CD8-positive, alpha-beta memory T cell (primary cell): ENCODE data around the gene GALNT10. TPM values are rescaled to one million over a fixed set of nuclear protein-coding genes. Genes with fewer than 3 reads are reported as not detected.
A peak's percentile ranks its signal among the peaks of the same experiment; 100 is the strongest.

Experiments used
- CTCF ChIA-PET: fragments of 350-600 bp; sonication (Branson Sonifier 250); formaldehyde crosslinking; loops from one replicate; lab custom pipeline; 2021; ENCODE audit warnings: antibody characterized with exemption; lab: Charles Lee
- POLR2A ChIA-PET: fragments of 350-600 bp; sonication (Branson Sonifier 250); formaldehyde crosslinking; loops from one replicate; lab custom pipeline; 2021; ENCODE audit warnings: antibody characterized with exemption; lab: Charles Lee
- DNase-seq, 5 donors: peaks; one replicate each; pipeline versions ENCODE4 v3.0.0 to v3.0.0-alpha.2; 2020 to 2022; ENCODE audit warnings: mixed read lengths in 1 of 5
- H3K27ac ChIP-seq: one replicate; pipeline ENCODE4 v1.7.0; 2013; ENCODE audit warnings: low read depth, mild to moderate bottlenecking, low read length, moderate library complexity
- H3K27me3 ChIP-seq: 2 replicates; pipeline ENCODE4 v1.7.0; 2013; ENCODE audit warnings: low read length, mild to moderate bottlenecking; ENCODE audit not compliant: insufficient read depth, poor library complexity, severe bottlenecking
- H3K36me3 ChIP-seq: 2 replicates; pipeline ENCODE4 v1.7.0; 2013; ENCODE audit warnings: mild to moderate bottlenecking, low read length, moderate library complexity; ENCODE audit not compliant: insufficient read depth
- H3K4me1 ChIP-seq: 2 replicates; pipeline ENCODE4 v1.7.0; 2013; ENCODE audit warnings: mild to moderate bottlenecking, low read length, moderate library complexity; ENCODE audit not compliant: insufficient read depth
- H3K4me3 ChIP-seq: 2 replicates; pipeline ENCODE4 v1.7.0; 2013; ENCODE audit warnings: mild to moderate bottlenecking, low read length
- H3K9me3 ChIP-seq: 2 replicates; pipeline ENCODE4 v1.7.0; 2013; ENCODE audit warnings: mild to moderate bottlenecking, low read length
- H3K27ac Mint-ChIP-seq, 8 donors: one replicate each; pipeline ENCODE4 v1.8.0; 2020 to 2021; ENCODE audit warnings: mixed read lengths in 8 of 8, mild to moderate bottlenecking in 6 of 8, inconsistent platforms in 3 of 8, moderate library complexity in 3 of 8
- H3K27me3 Mint-ChIP-seq, 2 donors: one replicate each; pipeline ENCODE4 v1.8.0; 2020 to 2021; ENCODE audit warnings: mixed read lengths in 2 of 2, mild to moderate bottlenecking in 1 of 2, moderate library complexity in 1 of 2
- H3K36me3 Mint-ChIP-seq, 3 donors: one replicate each; pipeline ENCODE4 v1.8.0; 2020 to 2021; ENCODE audit warnings: mixed read lengths in 3 of 3, inconsistent platforms in 1 of 3, mild to moderate bottlenecking in 1 of 3
- H3K4me1 Mint-ChIP-seq, 3 donors: one replicate each; pipeline ENCODE4 v1.8.0; 2020 to 2021; ENCODE audit warnings: mixed read lengths in 3 of 3, inconsistent platforms in 1 of 3, mild to moderate bottlenecking in 1 of 3
- H3K4me3 Mint-ChIP-seq, 7 donors: one replicate each; pipeline ENCODE4 v1.8.0; 2020 to 2021; ENCODE audit warnings: mixed read lengths in 7 of 7, mild to moderate bottlenecking in 6 of 7, moderate library complexity in 4 of 7, inconsistent platforms in 2 of 7
- H3K9me3 Mint-ChIP-seq, 5 donors: one replicate each; pipeline ENCODE4 v1.8.0; 2020 to 2022; ENCODE audit warnings: mixed read lengths in 5 of 5, mild to moderate bottlenecking in 3 of 5, moderate library complexity in 2 of 5, inconsistent platforms in 1 of 5
- polyA plus RNA-seq: library from polyadenylated mRNA; unstranded; fragments of 300-500 nt; fragmentation: Illumina TruSeq; gene quantifications from one replicate; pipeline ENCODE4 v1.2.3, GENCODE V29; 2021
- total RNA-seq, 2 experiments: library from RNA; stranded (reverse); gene quantifications; one replicate each; pipeline ENCODE4 v1.2.3, GENCODE V29; 2021

The GALNT10 gene
- total and polyA plus RNA-seq, 3 experiments from 2014 or later: 27.6 to 32.1 (median 28.0) TPM

GRCh38 chr5:154293219-154293618, 102.7 kb downstream of the GALNT10 start:
- Histone ChIP-seq H3K9me3 (no peaks in the 10 kb centered on the region), H3K4me3 (no peak overlapping the region), H3K4me1 (no peaks in the 10 kb centered on the region), H3K36me3 (no peaks in the 10 kb centered on the region), H3K27ac (no peak overlapping the region), H3K27me3 (no peaks in the 10 kb centered on the region)
- Mint-ChIP-seq H3K27me3 (no peaks in the 10 kb centered on the region), H3K4me1 (peaks cover 6 to 15% (median 9%) of the 10 kb centered on the region in 3 donors), H3K4me3 (no peak overlapping the region), H3K27ac (peak overlapping the region in 2 of 8 donors; percentile 6 to 52), H3K9me3 (no peaks in the 10 kb centered on the region), H3K36me3 (peaks cover 9 to 49% (median 19%) of the 10 kb centered on the region in 3 donors)
- ChIA-PET POLR2A (no interaction called here), CTCF (no interaction called here)
- DNase-seq: no peak

GRCh38 chr5:154295551-154295950, 105.0 kb downstream of the GALNT10 start:
- no peak overlapping the region for H3K4me3 Mint-ChIP-seq
- POLR2A ChIA-PET: no interaction called here
- no peaks in the 10 kb centered on the region for H3K4me1 ChIP-seq
- no peaks in the 10 kb centered on the region for H3K36me3 ChIP-seq
- H3K4me1 Mint-ChIP-seq: peaks cover 0 to 8% (median 0%) of the 10 kb centered on the region in 3 donors
- peak overlapping the region in 1 of 8 donors; percentile 50 for H3K27ac Mint-ChIP-seq
- H3K9me3 Mint-ChIP-seq: no peaks in the 10 kb centered on the region
- H3K9me3 ChIP-seq: no peaks in the 10 kb centered on the region
- H3K27me3 ChIP-seq: no peaks in the 10 kb centered on the region
- CTCF ChIA-PET: no interaction called here
- no peak for DNase-seq
- peaks cover 11 to 69% (median 32%) of the 10 kb centered on the region in 3 donors for H3K36me3 Mint-ChIP-seq
- no peaks in the 10 kb centered on the region for H3K27me3 Mint-ChIP-seq
- no peak overlapping the region for H3K4me3 ChIP-seq
- H3K27ac ChIP-seq: no peak overlapping the region

- Histone ChIP-seq H3K4me1 (no peaks in the 10 kb centered on the region), H3K4me3 (no peak overlapping the region), H3K36me3 (no peaks in the 10 kb centered on the region), H3K27me3 (no peaks in the 10 kb centered on the region), H3K27ac (no peak overlapping the region), H3K9me3 (no peaks in the 10 kb centered on the region)
- Mint-ChIP-seq H3K9me3 (no peaks in the 10 kb centered on the region), H3K36me3 (peaks cover 13 to 74% (median 35%) of the 10 kb centered on the region in 3 donors), H3K27me3 (no peaks in the 10 kb centered on the region), H3K4me3 (no peak overlapping the region), H3K4me1 (peaks cover 0 to 5% (median 0%) of the 10 kb centered on the region in 3 donors), H3K27ac (peak overlapping the region in 1 of 8 donors; percentile 78)
- POLR2A ChIA-PET: no interaction called here
- CTCF ChIA-PET: no interaction called here
- no peak for DNase-seq
Observed at GRCh38 chr5:154296525-154297159, 106.1 kb downstream of the GALNT10 start.

GRCh38 chr5:154298065-154298464, 107.5 kb downstream of the GALNT10 start:
- H3K4me1 Mint-ChIP-seq: peaks cover 0 to 6% (median 0%) of the 10 kb centered on the region in 3 donors
- DNase-seq: no peak
- H3K27ac Mint-ChIP-seq: no peak overlapping the region
- H3K36me3 Mint-ChIP-seq: peaks cover 20 to 83% (median 37%) of the 10 kb centered on the region in 3 donors
- Histone ChIP-seq H3K9me3 (no peaks in the 10 kb centered on the region), H3K36me3 (no peaks in the 10 kb centered on the region), H3K27ac (no peak overlapping the region), H3K27me3 (no peaks in the 10 kb centered on the region), H3K4me3 (no peak overlapping the region), H3K4me1 (no peaks in the 10 kb centered on the region)
- POLR2A ChIA-PET: no interaction called here
- H3K4me3 Mint-ChIP-seq: no peak overlapping the region
- CTCF ChIA-PET: no interaction called here
- H3K9me3 Mint-ChIP-seq: peaks cover 0 to 2% (median 0%) of the 10 kb centered on the region in 5 donors
- H3K27me3 Mint-ChIP-seq: no peaks in the 10 kb centered on the region

GRCh38 chr5:154300207-154300883, 109.8 kb downstream of the GALNT10 start:
- CTCF ChIA-PET: no interaction called here
- POLR2A ChIA-PET: interaction anchor here (1.2 kb wide), 1 partner anchor 262 kb away, joined by 3 read pairs; the partner anchor contains the start of genes FAM114A2 and MFAP3
- Mint-ChIP-seq H3K4me1 (peaks cover 0 to 6% (median 0%) of the 10 kb centered on the region in 3 donors), H3K36me3 (peaks cover 43 to 88% (median 46%) of the 10 kb centered on the region in 3 donors), H3K9me3 (peaks cover 0 to 17% (median 5%) of the 10 kb centered on the region in 5 donors), H3K27ac (peak overlapping the region in 2 of 8 donors; percentile 7 to 36), H3K27me3 (no peaks in the 10 kb centered on the region), H3K4me3 (no peak overlapping the region)
- Histone ChIP-seq H3K4me1 (no peaks in the 10 kb centered on the region), H3K9me3 (peaks cover 5% of the 10 kb centered on the region), H3K36me3 (no peaks in the 10 kb centered on the region), H3K27me3 (no peaks in the 10 kb centered on the region), H3K27ac (no peak overlapping the region), H3K4me3 (no peak overlapping the region)
- no peak for DNase-seq

- DNase-seq: no peak
- Mint-ChIP-seq H3K27me3 (no peaks in the 10 kb centered on the region), H3K4me1 (peaks cover 0 to 6% (median 0%) of the 10 kb centered on the region in 3 donors), H3K4me3 (no peak overlapping the region), H3K36me3 (peaks cover 47 to 84% (median 52%) of the 10 kb centered on the region in 3 donors), H3K27ac (no peak overlapping the region), H3K9me3 (peaks cover 0 to 17% (median 5%) of the 10 kb centered on the region in 5 donors)
- ChIA-PET CTCF (no interaction called here), POLR2A (no interaction called here)
- H3K36me3 ChIP-seq: no peaks in the 10 kb centered on the region
- no peaks in the 10 kb centered on the region for H3K4me1 ChIP-seq
- no peaks in the 10 kb centered on the region for H3K27me3 ChIP-seq
- no peak overlapping the region for H3K27ac ChIP-seq
- peaks cover 5% of the 10 kb centered on the region for H3K9me3 ChIP-seq
- H3K4me3 ChIP-seq: no peak overlapping the region
Observed at GRCh38 chr5:154301726-154302125, 111.2 kb downstream of the GALNT10 start.

- no peak for DNase-seq
- Histone ChIP-seq H3K4me1 (no peaks in the 10 kb centered on the region), H3K36me3 (no peaks in the 10 kb centered on the region), H3K9me3 (peaks cover 5% of the 10 kb centered on the region), H3K4me3 (no peak overlapping the region), H3K27ac (no peak overlapping the region), H3K27me3 (no peaks in the 10 kb centered on the region)
- Mint-ChIP-seq H3K27ac (no peak overlapping the region), H3K4me1 (peaks cover 0 to 6% (median 0%) of the 10 kb centered on the region in 3 donors), H3K4me3 (no peak overlapping the region), H3K27me3 (no peaks in the 10 kb centered on the region), H3K9me3 (peaks cover 0 to 17% (median 5%) of the 10 kb centered on the region in 5 donors), H3K36me3 (peaks cover 45 to 82% (median 52%) of the 10 kb centered on the region in 3 donors)
- POLR2A ChIA-PET: no interaction called here
- CTCF ChIA-PET: no interaction called here
Observed at GRCh38 chr5:154302161-154302560, 111.6 kb downstream of the GALNT10 start.

GRCh38 chr5:154303133-154303532, 112.6 kb downstream of the GALNT10 start:
- DNase-seq: no peak
- H3K36me3 ChIP-seq: no peaks in the 10 kb centered on the region
- no peak overlapping the region for H3K27ac ChIP-seq
- no peak overlapping the region for H3K4me3 ChIP-seq
- no peaks in the 10 kb centered on the region for H3K27me3 ChIP-seq
- Mint-ChIP-seq H3K4me3 (no peak overlapping the region), H3K27ac (peak overlapping the region in 1 of 8 donors; percentile 36), H3K27me3 (no peaks in the 10 kb centered on the region), H3K4me1 (peaks cover 0 to 6% (median 0%) of the 10 kb centered on the region in 3 donors), H3K36me3 (peaks cover 41 to 74% (median 48%) of the 10 kb centered on the region in 3 donors), H3K9me3 (peaks cover 0 to 17% (median 5%) of the 10 kb centered on the region in 5 donors)
- H3K4me1 ChIP-seq: no peaks in the 10 kb centered on the region
- peaks cover 5% of the 10 kb centered on the region for H3K9me3 ChIP-seq
- CTCF ChIA-PET: no interaction called here
- POLR2A ChIA-PET: no interaction called here
